Lower leg skin (tissue), 4 donors: ENCODE measurements around the gene RYR2. TPM values are rescaled to one million over a fixed set of nuclear protein-coding genes. Genes with fewer than 3 reads are reported as not detected.
"Not testable (repeated sequence)": the region's sequence is repeated elsewhere in the genome, so short reads cannot be mapped to it uniquely, and the experiment has no call there.

Experiments
- DNase-seq, 2 donors: peaks; one replicate each; pipeline ENCODE4 v3.0.0-alpha.2; 2019; ENCODE audit warnings: low spot score in 2 of 2
- H3K4me3 ChIP-seq: fragments of 200-600 bp; sonication (generic); 2 replicates; pipeline ENCODE4 v1.5.1; 2017; ENCODE audit warnings: mild to moderate bottlenecking, low read depth; ENCODE audit not compliant: poor library complexity, severe bottlenecking
- CTCF ChIP-seq, 3 donors: fragments of 450-650 bp; IDR thresholded peaks; one replicate each; pipeline ENCODE4 v1.5.1; 2016; ENCODE audit warnings: antibody characterized with exemption in 3 of 3, mild to moderate bottlenecking in 3 of 3, moderate library complexity in 2 of 3
- POLR2A ChIP-seq, 2 donors: fragments of 450-650 bp; IDR thresholded peaks; one replicate each; pipeline ENCODE4 v1.6.1; 2016 to 2017; ENCODE audit warnings: antibody characterized with exemption in 2 of 2, mild to moderate bottlenecking in 1 of 2, moderate library complexity in 1 of 2
- WGBS, 2 donors: methylation state at CpG; one replicate each; pipeline ENCODE4 v1.1.5; 2018; 5-methylcytosine and 5-hydroxymethylcytosine counted together
- intact Hi-C: fragments of 100-400 bp; cut with DNase I; formaldehyde crosslinking; loops from one replicate; pipeline ENCODE4 v1.15.0; 2023; ENCODE audit warnings: low total_unique reads
- total RNA-seq, 4 donors: library from RNA; depleted of rRNA; stranded (reverse); fragments of >200 nt; gene quantifications; one replicate each; pipeline ENCODE4 v1.1.0, GENCODE V29; 2016

RYR2 gene
- total RNA-seq, 4 donors from 2014 or later: 0.19 to 0.97 (median 0.66) TPM

- TF ChIP-seq POLR2A (IDR thresholded peaks at IDR 0.05): no peak
- no peak for TF ChIP-seq CTCF (IDR thresholded peaks at IDR 0.05)
- 69 to 71% methylated on average over 3 of the region's 3 CpGs for WGBS, 2 donors
- intact Hi-C loops: no loop called here
- no peak overlapping the region for H3K4me3 ChIP-seq
- no peak for DNase-seq
Measured at GRCh38 chr1:237834461-237834860, 792.5 kb downstream of the RYR2 start.

- H3K4me3 ChIP-seq: no peak overlapping the region
- TF ChIP-seq POLR2A (IDR thresholded peaks at IDR 0.05) (no peak), CTCF (IDR thresholded peaks at IDR 0.05) (no peak)
- WGBS, 2 donors: 36 to 50% methylated on average over 3 of the region's 3 CpGs
- intact Hi-C loops: no loop called here
- no peak for DNase-seq
Measured at GRCh38 chr1:237838320-237838719, 796.3 kb downstream of the RYR2 start.

- WGBS, 2 donors: 89 to 92% methylated on average over 3 to 6 of the region's 6 CpGs
- H3K4me3 ChIP-seq: no peak overlapping the region
- TF ChIP-seq POLR2A (IDR thresholded peaks at IDR 0.05) (no peak), CTCF (IDR thresholded peaks at IDR 0.05) (no peak)
- intact Hi-C loops: no loop called here
- DNase-seq: no peak
Measured at GRCh38 chr1:237838904-237839534, 797.0 kb downstream of the RYR2 start.

- DNase-seq: no peak
- TF ChIP-seq POLR2A (IDR thresholded peaks at IDR 0.05) (no peak), CTCF (IDR thresholded peaks at IDR 0.05) (no peak)
- WGBS, 2 donors: 57 to 79% methylated on average over 3 of the region's 3 CpGs
- no peak overlapping the region for H3K4me3 ChIP-seq
- intact Hi-C loops: no loop called here
Measured at GRCh38 chr1:237841485-237841884, 799.5 kb downstream of the RYR2 start.

- H3K4me3 ChIP-seq, intact Hi-C loops, DNase-seq: not testable (repeated sequence)
- WGBS, 2 donors: 85 to 86% methylated on average over 3 of the region's 3 CpGs
Measured at GRCh38 chr1:237843516-237843915, 801.5 kb downstream of the RYR2 start.

- no peak for DNase-seq
- WGBS, 2 donors: 16 to 17% methylated on average over 6 of the region's 6 CpGs
- no peak overlapping the region for H3K4me3 ChIP-seq
- intact Hi-C loops: no loop called here
- TF ChIP-seq POLR2A (IDR thresholded peaks at IDR 0.05) (no peak), CTCF (IDR thresholded peaks at IDR 0.05) (no peak)
Measured at GRCh38 chr1:237851210-237851845, 809.3 kb downstream of the RYR2 start.
